ENCODE data around the gene ZNF626.
A peak's percentile ranks its signal among the peaks of the same experiment; 100 is the strongest.
"Not testable (repeated sequence)": the region's sequence is repeated elsewhere in the genome, so short reads cannot be mapped to it uniquely, and the experiment has no call there.

The ZNF626 gene

DNA sequence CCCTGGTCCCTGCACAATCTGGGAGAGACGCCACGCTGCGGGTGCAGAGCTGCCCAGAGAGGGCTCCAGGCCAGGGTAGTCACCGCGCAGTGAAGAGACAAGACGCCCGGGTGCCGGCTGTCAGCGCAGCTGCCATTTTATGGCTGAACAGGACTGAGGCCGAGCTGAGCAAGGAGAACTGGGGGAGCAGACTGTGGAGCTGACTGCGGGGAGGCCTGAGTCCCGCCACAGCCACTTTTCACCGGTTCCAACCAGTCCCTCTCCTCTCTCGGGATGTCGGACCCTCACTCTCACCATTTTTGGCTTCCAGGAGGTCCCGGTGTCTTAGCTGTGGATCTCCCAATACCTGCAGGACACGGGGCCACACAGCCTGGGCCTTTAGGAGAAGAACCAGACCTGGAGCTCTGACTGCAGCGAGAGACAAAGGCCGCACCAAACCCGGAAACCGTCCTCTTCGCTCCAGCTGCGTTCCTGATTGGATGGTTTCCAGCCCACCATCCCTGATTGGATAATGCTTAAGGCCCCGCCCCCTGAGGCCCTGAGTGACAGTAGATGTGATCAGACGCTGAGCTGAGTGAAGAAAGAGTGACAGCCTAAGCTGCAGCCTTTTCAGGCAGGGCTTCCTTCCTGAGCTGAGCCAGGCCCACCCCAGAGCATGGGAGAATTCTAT is at the start of gene ZNF626:
ZNF626 (minus strand) TSS at position 422 of the 670 bp plus-strand sequence; CDS start at position 297, 125 bp downstream.
- peak; percentile 71 to 87 for DNase-seq (ENCODE audit: extremely low read depth in 1 of 2, low read depth in 1 of 2)

DNA sequence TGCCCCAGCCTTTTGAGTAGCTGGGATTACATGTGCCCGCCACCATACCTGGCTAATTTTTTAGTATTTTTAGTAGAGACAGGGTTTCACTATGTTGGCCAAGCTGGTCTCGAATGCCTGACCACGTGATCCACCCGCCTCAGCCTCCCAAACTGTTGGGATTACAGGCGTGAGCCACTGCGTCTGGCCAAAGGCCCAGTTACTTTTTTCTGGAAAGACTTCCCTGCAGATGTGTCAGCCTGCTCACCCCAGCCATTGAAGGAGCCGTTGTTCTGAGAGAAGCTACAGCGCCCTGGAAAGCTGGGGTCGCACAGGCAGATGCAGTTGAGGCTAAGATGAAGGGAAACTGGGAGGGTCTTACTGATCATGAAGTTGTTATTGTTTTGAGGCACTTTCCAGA is 7.9 kb upstream of the ZNF626 start:
- DNase-seq (ENCODE audit: extremely low read depth in 1 of 2, low read depth in 1 of 2): no peak

GRCh38 chr19:20667281-20667680 is 5.9 kb upstream of the ZNF626 start:
- DNase-seq (ENCODE audit: extremely low read depth in 1 of 2, low read depth in 1 of 2): no peak

DNA sequence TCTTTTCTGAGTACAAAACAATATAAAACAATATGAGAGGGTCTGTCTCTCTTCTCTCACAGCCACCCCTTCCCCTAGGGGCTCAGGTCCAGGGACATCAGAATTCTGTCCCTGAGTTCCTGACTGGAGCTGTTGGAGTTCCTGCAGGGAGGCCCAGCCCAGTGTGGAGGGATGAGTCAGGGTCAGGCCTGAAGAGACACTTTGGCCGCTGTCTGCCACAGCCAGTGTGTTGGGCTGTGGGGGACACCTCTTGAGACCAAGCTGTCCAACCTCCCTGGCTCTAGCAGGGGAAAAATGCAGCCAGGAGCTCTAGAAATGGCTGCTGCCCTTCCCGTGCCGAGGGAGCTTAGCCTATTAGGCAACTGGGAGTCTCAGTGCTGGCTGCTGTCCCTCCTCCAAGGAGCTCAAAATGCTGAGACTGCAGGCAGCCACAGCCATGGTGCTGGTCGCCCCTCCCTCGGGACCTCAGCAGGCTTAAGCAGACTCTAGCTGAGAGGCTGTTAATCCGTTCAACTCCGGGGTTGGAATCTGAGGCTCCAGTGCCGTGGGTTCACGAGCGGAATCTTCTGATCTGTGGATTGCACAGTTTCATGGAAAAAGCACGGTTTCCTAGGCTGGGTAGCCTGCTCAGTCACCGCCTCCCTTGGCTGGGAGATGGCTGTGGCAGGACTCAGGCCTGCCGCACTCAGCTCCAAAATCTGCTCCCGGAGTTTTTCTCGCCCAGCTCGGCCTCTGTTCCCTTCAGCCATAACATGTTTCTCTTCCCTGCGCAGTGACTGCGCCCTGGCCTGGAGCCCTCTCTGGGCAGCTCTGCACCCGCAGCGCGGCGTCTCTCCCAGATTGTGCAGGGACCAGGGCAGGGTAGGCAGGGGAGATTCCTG is 3.8 kb upstream of the ZNF626 start:
- no peak for DNase-seq (ENCODE audit: extremely low read depth in 1 of 2, low read depth in 1 of 2)

DNA sequence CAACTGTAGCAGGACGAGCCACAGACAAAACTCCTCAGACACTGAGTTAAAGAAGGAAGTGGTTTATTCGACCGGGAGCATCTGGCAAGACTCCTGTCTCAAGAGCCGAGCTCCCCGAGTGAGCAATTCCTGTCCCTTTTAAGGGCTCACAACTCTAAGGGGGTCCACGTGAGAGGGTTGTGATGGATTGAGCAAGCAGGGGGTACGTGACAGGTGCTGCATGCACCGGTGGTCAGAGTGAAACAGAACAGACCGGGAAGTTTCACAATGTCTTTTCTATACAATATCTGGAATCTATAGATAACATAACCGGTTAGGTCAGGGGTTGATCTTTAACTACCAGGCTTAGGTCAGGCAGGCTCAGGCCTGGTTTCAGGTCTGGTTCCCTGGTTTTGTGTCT is 3.1 kb upstream of the ZNF626 start:
- DNase-seq (ENCODE audit: extremely low read depth in 1 of 2, low read depth in 1 of 2): not testable (repeated sequence)

- DNase-seq (ENCODE audit: extremely low read depth in 1 of 2, low read depth in 1 of 2): no peak
These were observed 1.2 kb upstream of the ZNF626 start for GRCh38 chr19:20662421-20663105.

- DNase-seq (ENCODE audit: extremely low read depth in 1 of 2, low read depth in 1 of 2): no peak
These were observed 764 bp downstream of the ZNF626 start for GRCh38 chr19:20660473-20661140.

- no peak for DNase-seq (ENCODE audit: extremely low read depth in 1 of 2, low read depth in 1 of 2)
These were observed 20.8 kb downstream of the ZNF626 start for GRCh38 chr19:20640545-20640944.

GRCh38 chr19:20640023-20640422 is 21.3 kb downstream of the ZNF626 start:
- DNase-seq (ENCODE audit: extremely low read depth in 1 of 2, low read depth in 1 of 2): no peak

GRCh38 chr19:20624560-20624959 is 36.8 kb downstream of the ZNF626 start:
- not testable (repeated sequence) for DNase-seq (ENCODE audit: extremely low read depth in 1 of 2, low read depth in 1 of 2)

- DNase-seq (ENCODE audit: extremely low read depth in 1 of 2, low read depth in 1 of 2): no peak
These were observed 45.3 kb downstream of the ZNF626 start for GRCh38 chr19:20616071-20616470.

DNA sequence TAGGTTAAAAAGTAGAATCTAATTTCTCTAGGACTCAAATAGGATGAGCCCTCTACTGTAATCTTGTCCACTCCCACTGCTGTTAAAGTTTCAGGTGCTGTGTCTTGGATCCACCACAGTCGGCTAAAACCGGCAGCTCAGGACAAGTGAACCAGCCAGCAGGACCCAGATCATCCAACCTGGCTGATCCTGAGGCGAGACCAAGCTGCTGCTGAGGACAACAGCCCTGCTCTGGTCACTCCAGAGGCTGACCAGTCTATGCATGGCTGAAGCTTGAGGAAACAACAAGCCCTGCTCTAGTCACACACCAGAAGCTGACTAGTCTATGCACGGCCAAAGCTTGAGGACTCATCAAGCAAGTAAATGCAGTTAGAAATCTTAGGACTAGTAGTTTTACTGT is 46.4 kb downstream of the ZNF626 start:
- not testable (repeated sequence) for DNase-seq (ENCODE audit: extremely low read depth in 1 of 2, low read depth in 1 of 2)

- DNase-seq (ENCODE audit: extremely low read depth in 1 of 2, low read depth in 1 of 2): no peak
These were observed 48.6 kb downstream of the ZNF626 start for GRCh38 chr19:20612711-20613316.

DNA sequence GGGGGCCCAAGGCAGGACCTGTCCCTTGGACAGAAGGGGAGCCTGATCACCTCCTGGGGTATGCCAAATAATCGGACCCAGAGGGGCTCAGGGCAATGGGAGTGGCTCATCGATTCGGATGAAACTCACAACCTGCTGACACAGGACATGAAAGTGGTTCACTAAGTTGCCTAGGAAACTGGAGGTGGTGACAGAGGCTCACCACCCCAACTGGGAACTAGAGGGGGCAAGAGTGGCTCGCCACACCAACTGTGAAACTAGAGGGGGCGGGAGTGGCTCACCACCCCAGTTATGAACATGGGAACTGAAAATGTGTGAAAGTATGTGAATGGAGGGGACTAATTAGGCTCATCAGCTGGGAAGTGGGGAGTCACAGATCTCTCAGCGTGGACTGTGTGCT is 49.5 kb downstream of the ZNF626 start:
- no peak for DNase-seq (ENCODE audit: extremely low read depth in 1 of 2, low read depth in 1 of 2)

- no peak for DNase-seq (ENCODE audit: extremely low read depth in 1 of 2, low read depth in 1 of 2)
These were observed 53.4 kb downstream of the ZNF626 start for GRCh38 chr19:20607943-20608342.

Data from stimulated activated CD8-positive, alpha-beta memory T cell treated with anti-CD3 and anti-CD28 coated beads, Interleukin-7, amount 100 ng/mL, for 48 hours (primary cell).